Left kidney (tissue), 2 donors: Measurements from ENCODE around the gene FARP1. TPM values are rescaled to one million over a fixed set of nuclear protein-coding genes. Genes with fewer than 3 reads are reported as not detected.
"Not testable (repeated sequence)": the region's sequence is repeated elsewhere in the genome, so short reads cannot be mapped to it uniquely, and the experiment has no call there.

Experiments
- DNase-seq: peaks from one replicate; pipeline ENCODE4 v3.0.0-alpha.2; 2013
- polyA plus RNA-seq: library from polyadenylated mRNA; unstranded; fragments of 120-200 nt; gene quantifications from one replicate; pipeline ENCODE4 v1.2.1, GENCODE V29; 2013; ENCODE audit not compliant: insufficient read length

FARP1 gene
- polyA plus RNA-seq, 1 donor: 298 TPM

DNA sequence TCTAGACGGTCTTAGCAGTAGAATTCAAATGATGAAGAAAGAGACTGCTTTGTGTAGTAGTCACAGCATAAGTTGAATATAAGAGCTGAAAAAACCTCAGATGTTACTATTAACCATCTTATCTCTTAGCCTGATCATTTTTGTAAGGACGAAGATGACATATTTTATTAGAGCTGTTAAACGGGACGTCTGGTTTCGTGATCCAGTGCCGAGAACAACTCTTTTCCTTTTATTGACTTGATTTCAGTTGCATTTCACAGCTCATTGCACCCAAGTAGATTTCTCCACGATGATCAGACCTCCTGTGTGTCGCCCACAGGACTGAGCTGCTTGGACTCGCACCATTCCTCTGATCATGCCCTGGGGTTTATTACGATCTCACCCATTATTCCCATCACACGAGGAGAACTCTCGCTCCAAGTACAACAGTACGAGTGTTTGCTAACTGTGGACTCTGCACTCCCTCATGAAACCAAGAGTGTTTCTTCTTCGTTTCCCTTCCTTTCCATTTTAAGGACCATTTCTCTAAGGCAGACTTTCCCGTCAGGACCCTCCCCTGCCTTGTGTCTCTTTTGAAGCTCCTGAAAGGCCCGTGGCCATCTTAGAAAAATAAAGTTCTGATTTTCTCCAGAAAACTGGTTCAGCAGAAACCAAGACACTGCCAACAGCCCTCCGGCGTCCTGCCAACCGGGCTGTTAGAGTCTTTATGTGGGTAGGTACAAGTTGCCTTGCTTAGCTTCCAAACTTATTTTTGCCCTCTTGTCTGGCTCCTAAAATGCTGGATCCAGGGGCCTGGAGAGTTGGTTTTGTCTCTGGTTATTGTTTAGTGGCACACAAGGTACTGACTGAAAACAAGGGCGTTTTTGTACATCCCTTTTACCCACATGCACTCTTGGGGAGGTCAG lies 82.4 kb downstream of the FARP1 start:
- no peak for DNase-seq

DNA sequence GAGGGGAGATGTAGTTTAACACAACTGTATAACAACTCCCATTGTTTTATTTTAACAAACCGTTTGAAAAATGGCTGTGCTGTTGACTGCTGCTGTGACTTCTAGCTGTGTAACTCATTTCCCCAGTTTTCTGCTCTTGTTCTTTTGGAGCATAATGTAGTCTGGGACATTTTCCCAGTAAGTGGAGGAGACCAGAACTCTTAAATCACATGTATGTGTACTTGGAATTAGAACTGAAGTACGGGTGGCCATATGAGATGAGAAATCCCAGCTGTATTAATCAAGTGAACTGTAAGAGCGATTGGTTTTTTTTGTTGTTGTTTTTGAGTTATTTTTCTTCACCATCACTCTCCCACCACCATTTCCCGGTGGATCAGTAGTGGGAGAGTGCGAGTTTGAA lies 83.6 kb downstream of the FARP1 start:
- DNase-seq: no peak

DNA sequence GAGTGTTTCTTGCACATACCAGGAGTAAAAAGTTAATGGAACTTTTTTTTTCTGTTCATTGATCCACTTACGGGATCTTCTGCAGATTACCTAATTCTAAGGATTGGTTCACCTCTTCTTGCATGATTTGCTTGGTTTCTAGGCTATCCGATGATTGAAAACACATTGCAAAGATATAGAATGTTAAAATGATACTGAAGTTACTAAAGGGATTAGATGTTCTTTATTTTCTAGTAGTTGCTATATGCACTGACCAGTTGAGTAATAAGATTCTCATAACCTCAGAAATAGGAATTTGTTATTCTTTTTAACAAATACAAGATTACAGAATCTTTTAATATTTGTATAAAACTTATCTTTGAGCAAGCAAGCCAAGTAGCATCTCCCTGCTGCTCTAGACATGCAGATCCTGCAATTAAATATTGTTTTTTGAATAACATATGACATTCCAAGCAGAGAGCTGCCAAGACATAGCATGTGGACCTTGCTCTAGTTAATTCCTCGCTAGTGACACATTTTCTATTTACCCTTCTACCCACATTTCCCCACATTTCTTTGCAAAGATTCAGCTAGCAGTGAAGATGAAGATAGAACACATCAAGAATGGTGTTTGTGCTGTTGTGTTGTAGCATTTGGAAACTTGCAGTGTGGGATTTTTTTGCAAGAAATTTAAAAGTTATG lies 85.9 kb downstream of the FARP1 start:
- DNase-seq: no peak

GRCh38 chr13:98230762-98231161 lies 87.9 kb downstream of the FARP1 start:
- not testable (repeated sequence) for DNase-seq

DNA sequence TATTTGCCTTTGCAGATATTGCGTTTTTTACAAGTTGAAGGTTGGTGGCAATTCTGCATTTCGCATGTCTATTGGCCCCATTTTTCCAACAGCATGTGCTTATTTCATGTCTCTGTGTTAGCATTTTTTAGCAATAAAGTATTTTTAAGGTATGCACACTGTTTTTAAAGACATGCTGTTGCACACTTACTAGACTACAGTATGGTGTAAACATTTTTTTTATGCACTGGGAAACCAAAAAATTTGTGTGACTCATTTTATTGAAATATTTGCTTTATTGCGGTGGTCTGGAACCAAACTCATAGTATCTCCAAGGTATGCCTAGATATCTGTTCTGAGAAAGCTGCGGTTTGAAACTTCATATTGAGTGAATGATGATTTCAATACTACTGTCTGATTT lies 89.6 kb downstream of the FARP1 start:
- DNase-seq: no peak

- no peak for DNase-seq
These were observed 90.2 kb downstream of the FARP1 start for GRCh38 chr13:98233127-98233526.

DNA sequence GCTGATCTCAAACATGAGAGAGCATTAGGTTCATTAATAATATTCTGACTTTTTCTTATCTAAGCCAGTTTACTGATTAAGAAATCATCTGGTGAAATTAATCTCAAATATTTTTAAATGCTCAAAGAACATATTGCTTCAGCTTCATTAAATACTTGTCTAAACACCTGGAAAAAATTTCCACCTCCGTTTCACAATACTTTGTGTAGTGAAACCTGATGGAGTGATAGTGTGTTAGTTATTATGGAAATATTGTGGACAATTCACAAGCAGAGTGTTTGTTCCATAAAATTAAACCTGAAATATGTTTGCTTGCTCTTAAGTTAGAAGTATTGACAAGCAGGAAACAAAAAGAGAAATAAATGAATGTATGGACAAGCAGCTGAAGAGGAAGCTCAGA lies 91.5 kb downstream of the FARP1 start:
- no peak for DNase-seq

DNA sequence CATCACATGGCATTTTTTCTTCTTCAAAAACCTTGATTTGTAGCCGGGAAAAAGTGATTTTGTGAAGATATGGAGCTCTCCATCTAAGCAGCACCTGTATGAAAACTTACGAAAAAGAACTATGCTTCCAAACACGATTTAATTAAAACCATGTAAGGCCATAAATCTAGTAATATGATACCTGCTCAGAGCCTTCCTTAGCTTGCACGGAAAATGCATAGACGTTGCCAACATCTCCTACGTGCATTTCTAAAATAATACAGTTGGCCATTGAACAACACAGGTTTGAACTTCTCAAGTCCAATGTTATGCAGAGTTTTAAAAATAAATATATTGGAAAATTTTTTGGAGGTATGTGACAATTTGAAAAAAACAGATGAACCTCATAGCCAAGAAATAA lies 93.3 kb downstream of the FARP1 start:
- DNase-seq: no peak

- no peak for DNase-seq
These were observed 94.4 kb downstream of the FARP1 start for GRCh38 chr13:98237331-98237730.

GRCh38 chr13:98239162-98240076 lies 96.5 kb downstream of the FARP1 start:
- DNase-seq: no peak

- no peak for DNase-seq
These were observed 97.2 kb downstream of the FARP1 start for GRCh38 chr13:98240135-98240534.

DNA sequence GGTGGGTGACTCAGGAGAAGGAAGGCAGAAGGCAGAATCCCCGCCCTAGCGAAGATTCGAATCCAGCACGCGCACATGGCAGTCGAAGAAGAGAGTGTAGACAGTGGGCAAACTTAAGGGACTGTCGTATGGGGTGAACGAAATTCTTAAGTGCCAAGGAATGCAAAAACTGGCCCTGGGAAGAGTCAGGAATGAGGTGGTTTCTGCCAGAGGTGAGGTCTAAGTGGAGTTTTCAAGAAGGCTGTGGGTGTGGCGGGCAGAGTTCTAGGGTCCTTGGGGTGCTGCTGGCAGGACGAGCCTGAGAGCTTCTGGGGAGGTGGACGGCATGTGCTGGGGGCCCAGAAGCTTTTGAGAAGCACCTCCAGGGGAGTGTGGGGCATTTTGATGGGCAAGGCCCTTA lies 98.1 kb downstream of the FARP1 start:
- no peak for DNase-seq

DNA sequence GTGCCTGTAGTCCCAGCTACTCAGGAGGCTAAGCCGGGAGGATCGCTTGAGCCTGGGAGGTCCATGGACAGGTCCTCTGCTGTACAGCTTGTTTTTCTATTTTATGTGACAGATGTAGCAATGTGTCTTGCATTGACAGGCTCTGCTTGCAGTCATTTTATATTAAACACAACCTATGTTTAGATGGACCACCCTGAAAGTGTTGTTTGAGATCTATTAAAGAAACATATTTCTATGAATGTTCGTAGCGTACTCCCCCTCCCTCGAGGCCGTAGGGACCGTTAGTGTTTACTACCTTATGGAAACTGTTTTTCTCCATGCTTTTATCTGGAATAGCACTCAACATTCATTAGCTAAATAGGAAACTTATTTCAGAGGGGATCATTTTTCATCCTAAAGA lies 99.1 kb downstream of the FARP1 start:
- DNase-seq: no peak

DNA sequence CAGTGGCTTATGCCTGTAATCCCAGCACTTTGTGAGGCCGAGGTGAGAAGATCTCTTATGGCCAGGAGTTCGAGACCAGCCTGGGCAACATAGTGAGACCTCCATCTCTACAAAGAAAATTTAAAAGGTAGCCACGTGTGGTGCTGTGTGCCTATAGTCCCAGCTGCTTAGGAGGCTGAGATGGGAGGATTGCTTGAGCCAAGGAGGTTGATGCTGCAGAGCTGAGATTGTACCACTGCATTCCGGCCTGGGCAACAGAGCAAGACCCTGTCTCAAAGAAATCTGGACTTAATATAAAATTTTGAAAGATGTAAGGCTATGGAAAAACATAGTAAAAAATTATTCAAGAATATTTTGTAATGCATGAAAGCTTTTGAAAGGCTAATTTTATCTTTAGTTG lies 99.5 kb downstream of the FARP1 start:
- DNase-seq: no peak

- DNase-seq: no peak
These were observed 101.0 kb downstream of the FARP1 start for GRCh38 chr13:98243929-98244272.

DNA sequence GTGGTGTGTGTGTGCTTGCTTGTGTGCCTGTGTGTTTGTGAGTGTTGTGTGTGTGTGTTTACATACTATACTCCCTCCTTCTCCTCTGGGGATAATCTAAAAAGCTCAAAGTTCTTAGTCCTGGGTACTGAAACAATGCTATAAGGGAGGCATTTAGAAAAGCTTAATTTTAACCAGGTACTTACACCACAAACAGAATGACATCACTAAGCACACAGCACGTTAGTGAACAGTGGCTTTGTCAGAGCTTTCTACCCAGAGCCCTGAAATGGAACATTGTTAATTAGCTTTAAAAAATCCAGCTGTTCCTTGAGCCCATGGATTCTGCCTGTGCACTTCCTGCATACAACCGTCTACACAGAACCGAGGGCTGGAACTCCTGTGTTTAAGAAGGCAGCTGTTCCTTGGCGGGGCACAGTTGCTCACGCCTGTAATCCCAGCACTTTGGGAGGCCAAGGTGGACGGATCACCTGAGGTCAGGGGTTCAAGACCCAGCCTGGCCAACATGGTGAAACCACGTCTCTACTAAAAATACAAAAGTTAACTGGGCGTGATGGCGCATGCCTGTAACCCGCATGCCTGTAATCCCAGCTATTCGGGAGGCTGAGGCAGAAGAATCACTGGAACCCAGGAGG lies 103.8 kb downstream of the FARP1 start:
- DNase-seq: no peak

DNA sequence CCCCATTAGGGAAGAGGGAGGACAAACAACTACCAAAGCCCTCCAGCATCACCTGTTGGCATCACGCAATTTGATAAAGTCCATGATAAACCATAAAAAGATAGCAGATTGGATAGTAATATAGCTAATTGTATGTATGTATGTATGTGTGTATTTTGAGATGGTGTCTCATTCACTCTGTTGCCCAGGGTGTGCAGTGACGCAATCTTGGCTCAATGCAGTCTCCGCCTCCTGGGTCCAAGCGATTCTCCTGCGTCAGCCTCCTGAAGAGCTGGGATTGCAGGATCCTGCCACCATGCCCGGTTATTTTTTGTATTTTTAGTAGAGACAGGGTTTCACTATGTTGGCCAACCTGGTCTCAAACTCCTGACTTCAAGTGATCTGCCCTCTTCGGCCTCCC lies 108.8 kb downstream of the FARP1 start:
- no peak for DNase-seq

- no peak for DNase-seq
These were observed 110.1 kb downstream of the FARP1 start for GRCh38 chr13:98252931-98253470.

GRCh38 chr13:98253526-98253925 lies 110.6 kb downstream of the FARP1 start:
- DNase-seq: no peak

DNA sequence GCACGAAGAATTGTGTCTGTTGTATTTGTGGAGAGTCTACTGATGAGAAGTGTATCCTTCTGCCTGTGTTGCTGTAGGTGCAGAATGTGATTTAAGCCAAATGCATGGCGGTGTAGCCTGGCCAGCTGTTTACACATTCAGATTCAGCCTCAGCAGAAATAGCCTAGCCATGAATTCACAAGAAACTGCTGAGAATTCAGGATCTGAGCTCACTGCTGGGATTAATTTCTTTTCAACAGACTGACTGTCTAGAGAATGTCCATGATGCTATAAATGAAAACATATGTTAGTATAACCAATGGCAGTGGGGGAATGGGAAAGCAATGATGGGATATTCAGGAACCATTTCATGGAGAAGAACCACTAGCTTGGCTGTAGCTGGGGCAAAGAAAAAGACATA lies 111.6 kb downstream of the FARP1 start:
- no peak for DNase-seq

DNA sequence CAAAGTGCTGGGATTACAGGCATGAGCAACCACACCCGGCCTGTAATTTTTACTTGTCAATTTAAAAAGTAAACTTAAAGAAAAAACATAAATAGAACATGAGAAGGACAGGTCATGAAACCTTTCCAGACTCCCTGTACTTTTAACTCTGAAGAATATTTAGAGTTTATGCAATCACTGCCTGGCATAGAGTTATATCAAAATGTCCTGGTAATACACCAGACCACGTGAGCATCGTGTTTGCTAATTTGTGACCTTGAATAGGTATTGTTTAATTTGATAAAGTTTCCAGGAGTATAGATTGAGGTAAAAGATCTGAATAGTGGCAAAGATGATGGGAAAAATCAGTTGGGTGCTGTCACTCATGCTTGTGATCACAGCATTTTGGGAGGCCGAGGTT lies 115.3 kb downstream of the FARP1 start:
- no peak for DNase-seq
